ENCODE data around the gene UBAC1. TPM values are rescaled to one million over a fixed set of nuclear protein-coding genes. Genes with fewer than 3 reads are reported as not detected.

The UBAC1 gene
- total RNA-seq, 2 experiments from 2014 or later: 16.4 to 19.6 TPM

- Mint-ChIP-seq H3K4me1 (ENCODE audit: low read depth) (peaks cover 11% of the 10 kb centered on the region), H3K4me3 (no peak overlapping the region), H3K9me3 (no peaks in the 10 kb centered on the region), H3K27ac (no peak overlapping the region), H3K36me3 (ENCODE audit: low read depth) (no peaks in the 10 kb centered on the region), H3K27me3 (no peaks in the 10 kb centered on the region)
- H3K4me3 ChIP-seq (ENCODE audit: low read length): no peak overlapping the region
- no peak for TF ChIP-seq CTCF (IDR thresholded peaks at IDR 0.05)
- peaks cover 0 to 11% of the 10 kb centered on the region in 2 experiments for H3K9me3 ChIP-seq (ENCODE audit: control insufficient read depth in 1 of 2, insufficient read depth in 1 of 2, low read length in 2 of 2)
- H3K4me1 ChIP-seq (ENCODE audit: insufficient read depth, low read length): peaks cover 24% of the 10 kb centered on the region
- intact Hi-C loops (cut with DNase I, micrococcal nuclease): no loop called here
- ATAC-seq (ENCODE audit: poor library complexity): no peak
- H3K27me3 ChIP-seq (ENCODE audit: control insufficient read depth in 1 of 2, insufficient read depth in 2 of 2, low read length in 2 of 2): no peaks in the 10 kb centered on the region
- POLR2A ChIA-PET: no interaction called here
- no peaks in the 10 kb centered on the region for H3K36me3 ChIP-seq (ENCODE audit: insufficient read depth, low read length)
- no peak overlapping the region for H3K27ac ChIP-seq (ENCODE audit: low read depth in 1 of 2, low read length in 2 of 2)
- no peak for DNase-seq
- CTCF ChIA-PET: no interaction called here
These were observed 21.5 kb upstream of the UBAC1 start for GRCh38 chr9:135982499-135983207.

GRCh38 chr9:135980926-135981630 is 19.9 kb upstream of the UBAC1 start:
- Histone ChIP-seq H3K36me3 (ENCODE audit: insufficient read depth, low read length) (no peaks in the 10 kb centered on the region), H3K4me1 (ENCODE audit: insufficient read depth, low read length) (peaks cover 24% of the 10 kb centered on the region), H3K9me3 (ENCODE audit: control insufficient read depth in 1 of 2, insufficient read depth in 1 of 2, low read length in 2 of 2) (peaks cover 0 to 6% of the 10 kb centered on the region in 2 experiments), H3K27me3 (ENCODE audit: control insufficient read depth in 1 of 2, insufficient read depth in 2 of 2, low read length in 2 of 2) (no peaks in the 10 kb centered on the region), H3K27ac (ENCODE audit: low read depth in 1 of 2, low read length in 2 of 2) (no peak overlapping the region), H3K4me3 (ENCODE audit: low read length) (no peak overlapping the region)
- no peaks in the 10 kb centered on the region for H3K27me3 Mint-ChIP-seq
- DNase-seq (no peak), ATAC-seq (ENCODE audit: poor library complexity) (no peak)
- peaks cover 11% of the 10 kb centered on the region for H3K4me1 Mint-ChIP-seq (ENCODE audit: low read depth)
- POLR2A ChIA-PET: no interaction called here
- no peak for TF ChIP-seq CTCF (IDR thresholded peaks at IDR 0.05)
- CTCF ChIA-PET: no interaction called here
- intact Hi-C loops (cut with DNase I, micrococcal nuclease): no loop called here
- no peak overlapping the region for H3K27ac Mint-ChIP-seq
- H3K4me3 Mint-ChIP-seq: no peak overlapping the region
- no peaks in the 10 kb centered on the region for H3K36me3 Mint-ChIP-seq (ENCODE audit: low read depth)
- no peaks in the 10 kb centered on the region for H3K9me3 Mint-ChIP-seq

GRCh38 chr9:135979547-135980166 is 18.5 kb upstream of the UBAC1 start:
- intact Hi-C loops (cut with DNase I, micrococcal nuclease): no loop called here
- Mint-ChIP-seq H3K4me3 (no peak overlapping the region), H3K4me1 (ENCODE audit: low read depth) (peaks cover 11% of the 10 kb centered on the region), H3K27ac (peak overlapping the region; percentile 77), H3K9me3 (no peaks in the 10 kb centered on the region), H3K27me3 (no peaks in the 10 kb centered on the region), H3K36me3 (ENCODE audit: low read depth) (no peaks in the 10 kb centered on the region)
- Histone ChIP-seq H3K4me3 (ENCODE audit: low read length) (no peak overlapping the region), H3K36me3 (ENCODE audit: insufficient read depth, low read length) (no peaks in the 10 kb centered on the region), H3K27me3 (ENCODE audit: control insufficient read depth in 1 of 2, insufficient read depth in 2 of 2, low read length in 2 of 2) (no peaks in the 10 kb centered on the region), H3K4me1 (ENCODE audit: insufficient read depth, low read length) (peaks cover 24% of the 10 kb centered on the region), H3K9me3 (ENCODE audit: control insufficient read depth in 1 of 2, insufficient read depth in 1 of 2, low read length in 2 of 2) (peaks cover 0 to 6% of the 10 kb centered on the region in 2 experiments), H3K27ac (ENCODE audit: low read depth in 1 of 2, low read length in 2 of 2) (no peak overlapping the region)
- ChIA-PET CTCF (interaction anchor here (1.8 kb wide), 1 partner anchor 12 kb away, joined by 6 read pairs; no protein-coding TSS in a partner anchor), POLR2A (interaction anchor here (1.4 kb wide), 1 partner anchor 10 kb away, joined by 4 read pairs; no protein-coding TSS in a partner anchor)
- DNase-seq: no peak
- no peak for ATAC-seq (ENCODE audit: poor library complexity)
- TF ChIP-seq CTCF (IDR thresholded peaks at IDR 0.05): no peak
